ENCODE measurements around the gene TEDDM1. TPM values are rescaled to one million over a fixed set of nuclear protein-coding genes. Genes with fewer than 3 reads are reported as not detected.
A peak's percentile ranks its signal among the peaks of the same experiment; 100 is the strongest.

TEDDM1 gene
- total and polyA plus RNA-seq, 2 of the 13 experiments (the other 11 are each of a cell fraction or from before 2014, with no cell fraction given) = not detected

GRCh38 chr1:182446033-182446669 lies 45.7 kb upstream of the TEDDM1 start (continued):
- TF ChIP-seq RAD21 (CRISPR knock-in tag; IDR thresholded peaks at IDR 0.05) (peak; percentile 43; the same call in 1 of the 2 replicates), STAG1 (CRISPR knock-in tag; IDR thresholded peaks at IDR 0.05) (peak; percentile 86), ZFX (CRISPR knock-in tag; IDR thresholded peaks at IDR 0.05; ENCODE audit: low read depth) (no peak), ZNF879 (CRISPR knock-in tag; IDR thresholded peaks at IDR 0.05) (no peak), ZMAT3 (CRISPR knock-in tag; conservative IDR thresholded peaks at IDR 0.05) (no peak), ZBTB39 (CRISPR knock-in tag; IDR thresholded peaks at IDR 0.05) (no peak)

GRCh38 chr1:182444497-182444896 lies 44.0 kb upstream of the TEDDM1 start:
- Histone ChIP-seq H3K9ac (ENCODE audit: insufficient read depth, low read depth, low read length) (no peak overlapping the region), H3K27ac (ENCODE audit: extremely low read length, insufficient read depth, low read length) (no peak overlapping the region), H3K4me1 (ENCODE audit: insufficient read depth, low read length) (no peaks in the 10 kb centered on the region), H2AFZ (ENCODE audit: low read length) (no peak overlapping the region), H3K27me3 (ENCODE audit: control insufficient read depth in 1 of 2, insufficient read depth in 2 of 2, low read length in 2 of 2) (no peaks in the 10 kb centered on the region), H3K79me2 (ENCODE audit: insufficient read depth, low read length) (no peaks in the 10 kb centered on the region), H3K4me2 (ENCODE audit: low read depth, low read length) (no peak overlapping the region), H4K20me1 (ENCODE audit: insufficient read depth, low read length) (no peaks in the 10 kb centered on the region), H3K36me3 (replicated peaks in 1 of 2; ENCODE audit: control insufficient read depth in 1 of 2, insufficient read depth in 2 of 2, low read length in 2 of 2) (no peaks in the 10 kb centered on the region), H3K4me3 (replicated peaks in 1 of 3; ENCODE audit: insufficient read depth in 1 of 3, low read depth in 2 of 3, low read length in 3 of 3) (no peak overlapping the region), H3K9me3 (ENCODE audit: low read length) (no peaks in the 10 kb centered on the region)
- BruUV-seq (replicated peaks) = no TSS peak
- TF ChIP-seq HMGA1 (CRISPR knock-in tag; conservative IDR thresholded peaks at IDR 0.05) = no peak
- TF ChIP-seq ZNF552 (CRISPR knock-in tag; IDR thresholded peaks at IDR 0.05; ENCODE audit: borderline replicate concordance) = no peak
- no peak for TF ChIP-seq ZNF274 (CRISPR knock-in tag; IDR thresholded peaks at IDR 0.05)
- TF ChIP-seq SPEN (CRISPR knock-in tag; IDR thresholded peaks at IDR 0.05; ENCODE audit: low read depth) = no peak
- TF ChIP-seq ZNF709 (CRISPR knock-in tag; IDR thresholded peaks at IDR 0.05) = no peak
- ChIA-PET POLR2A (no interaction called here), CTCF (ENCODE audit: low intra/inter-chr PET ratio, low total read pairs) (no interaction called here)
- in situ Hi-C loops (cut with HindIII; ENCODE audit: extremely low pct_ligation_motif_present, low pct_unique_long_range_greater_than_20kb) (loop anchor here (10.0 kb wide), 2 partner anchors 150 to 340 kb away; partner anchors contain the start of gene NPL), intact Hi-C loops (cut with micrococcal nuclease; ENCODE audit: unreplicated experiment) (no loop called here)
- FAIRE-seq (no peak), DNase-seq (ENCODE audit: low spot score) (no peak), ATAC-seq (no peak)
- 0% methylated on average over 1 of the region's 4 CpGs for WGBS (ENCODE audit: low lambda C conversion rate)
